Measurements from ENCODE around the gene RABGAP1L. TPM values are rescaled to one million over a fixed set of nuclear protein-coding genes. Genes with fewer than 3 reads are reported as not detected.

The RABGAP1L gene
- total and polyA plus RNA-seq, 4 donors = 4.8 to 53.5 (median 18.8) TPM

DNA sequence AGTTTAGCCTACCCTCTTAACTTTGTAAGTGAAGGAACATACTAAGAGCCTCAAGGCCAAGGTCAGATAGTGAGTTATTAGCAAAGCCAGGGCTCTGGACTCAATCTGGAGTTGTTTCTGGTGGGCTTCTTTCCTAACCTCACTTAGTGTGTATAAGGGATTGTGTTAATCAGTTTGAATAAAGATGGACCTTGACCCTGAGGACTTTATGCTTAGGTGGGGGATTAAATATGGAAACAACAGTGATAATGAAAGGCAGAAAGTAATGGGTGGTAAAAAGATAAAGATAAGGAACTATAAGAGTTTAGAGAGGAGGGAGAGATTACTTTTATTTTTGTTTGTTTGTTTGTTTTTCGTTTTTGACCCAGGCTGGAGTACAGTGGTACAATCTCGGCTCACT, 5.5 kb downstream of the RABGAP1L start:
- peak in 1 of 2 donors; percentile 25 for TF ChIP-seq HNF4A (conservative IDR thresholded peaks at IDR 0.05)
- no peak for TF ChIP-seq JUND (IDR thresholded peaks at IDR 0.05)
- no peak overlapping the region for H3K9ac ChIP-seq (ENCODE audit: low read depth in 1 of 2, low read length in 2 of 2)
- no peak overlapping the region for H3K4me3 ChIP-seq (ENCODE audit: low read depth in 1 of 3, low read length in 3 of 3)
- peaks cover 0 to 16% (median 7%) of the 10 kb centered on the region in 4 donors for H3K4me1 ChIP-seq (ENCODE audit: control insufficient read depth in 4 of 4, insufficient read depth in 4 of 4, low read length in 3 of 4)
- no peak overlapping the region for H3K27ac ChIP-seq (ENCODE audit: low read depth in 1 of 2, low read length in 2 of 2)
- no peaks in the 10 kb centered on the region for H3K9me3 ChIP-seq (ENCODE audit: control insufficient read depth in 4 of 4, low read length in 3 of 4)
- DNase-seq (ENCODE audit: low spot score) = no peak
- no peaks in the 10 kb centered on the region for H3K27me3 ChIP-seq (ENCODE audit: control insufficient read depth in 4 of 4, insufficient read depth in 4 of 4, low read length in 3 of 4)
- WGBS = 90% methylated on average over 2 of the region's 2 CpGs
- no peaks in the 10 kb centered on the region for H3K36me3 ChIP-seq (ENCODE audit: control insufficient read depth in 4 of 4, insufficient read depth in 3 of 4, low read depth in 1 of 4, low read length in 3 of 4)

DNA sequence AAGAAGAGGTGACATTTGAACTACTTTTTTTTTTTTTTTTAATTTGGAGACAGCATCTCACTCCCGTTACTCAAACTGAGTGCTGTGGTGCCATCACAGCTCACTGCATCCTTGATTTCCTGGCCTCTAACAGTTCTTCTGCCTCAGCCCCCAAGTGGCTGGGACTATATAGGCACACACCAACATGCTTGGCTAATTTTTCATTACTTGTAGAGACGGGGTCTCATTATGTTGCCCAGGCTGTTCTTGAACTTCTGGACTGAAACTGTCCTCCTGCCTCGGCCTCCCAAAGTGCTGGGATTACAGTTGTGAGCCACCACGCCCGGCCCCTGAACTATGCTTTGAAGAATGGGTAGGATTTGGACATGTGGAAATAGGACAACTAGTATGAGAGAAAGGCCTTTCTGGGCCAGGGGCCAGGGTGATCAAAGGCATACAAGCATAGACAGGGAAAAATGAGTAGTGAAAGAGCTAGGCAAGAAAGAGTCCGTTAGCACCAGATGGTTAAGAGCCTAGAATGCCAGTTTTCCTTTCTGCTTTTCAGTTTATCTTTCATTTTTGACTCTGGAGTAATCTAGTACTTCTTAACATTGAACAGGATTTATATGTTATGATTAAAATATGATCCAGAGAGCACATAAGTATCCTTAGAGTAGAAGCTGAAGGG, 6.3 kb downstream of the RABGAP1L start:
- Histone ChIP-seq H3K27me3 (ENCODE audit: control insufficient read depth in 4 of 4, insufficient read depth in 4 of 4, low read length in 3 of 4) (no peaks in the 10 kb centered on the region), H3K36me3 (ENCODE audit: control insufficient read depth in 4 of 4, insufficient read depth in 3 of 4, low read depth in 1 of 4, low read length in 3 of 4) (peaks cover 0 to 2% (median 0%) of the 10 kb centered on the region in 4 donors), H3K27ac (ENCODE audit: low read depth in 1 of 2, low read length in 2 of 2) (no peak overlapping the region), H3K4me3 (ENCODE audit: low read depth in 1 of 3, low read length in 3 of 3) (no peak overlapping the region), H3K9ac (ENCODE audit: low read depth in 1 of 2, low read length in 2 of 2) (no peak overlapping the region), H3K4me1 (ENCODE audit: control insufficient read depth in 4 of 4, insufficient read depth in 4 of 4, low read length in 3 of 4) (peaks cover 0 to 8% (median 3%) of the 10 kb centered on the region in 4 donors), H3K9me3 (ENCODE audit: control insufficient read depth in 4 of 4, low read length in 3 of 4) (no peaks in the 10 kb centered on the region)
- 82% methylated on average over 6 of the region's 6 CpGs for WGBS
- TF ChIP-seq, protein P1, sequence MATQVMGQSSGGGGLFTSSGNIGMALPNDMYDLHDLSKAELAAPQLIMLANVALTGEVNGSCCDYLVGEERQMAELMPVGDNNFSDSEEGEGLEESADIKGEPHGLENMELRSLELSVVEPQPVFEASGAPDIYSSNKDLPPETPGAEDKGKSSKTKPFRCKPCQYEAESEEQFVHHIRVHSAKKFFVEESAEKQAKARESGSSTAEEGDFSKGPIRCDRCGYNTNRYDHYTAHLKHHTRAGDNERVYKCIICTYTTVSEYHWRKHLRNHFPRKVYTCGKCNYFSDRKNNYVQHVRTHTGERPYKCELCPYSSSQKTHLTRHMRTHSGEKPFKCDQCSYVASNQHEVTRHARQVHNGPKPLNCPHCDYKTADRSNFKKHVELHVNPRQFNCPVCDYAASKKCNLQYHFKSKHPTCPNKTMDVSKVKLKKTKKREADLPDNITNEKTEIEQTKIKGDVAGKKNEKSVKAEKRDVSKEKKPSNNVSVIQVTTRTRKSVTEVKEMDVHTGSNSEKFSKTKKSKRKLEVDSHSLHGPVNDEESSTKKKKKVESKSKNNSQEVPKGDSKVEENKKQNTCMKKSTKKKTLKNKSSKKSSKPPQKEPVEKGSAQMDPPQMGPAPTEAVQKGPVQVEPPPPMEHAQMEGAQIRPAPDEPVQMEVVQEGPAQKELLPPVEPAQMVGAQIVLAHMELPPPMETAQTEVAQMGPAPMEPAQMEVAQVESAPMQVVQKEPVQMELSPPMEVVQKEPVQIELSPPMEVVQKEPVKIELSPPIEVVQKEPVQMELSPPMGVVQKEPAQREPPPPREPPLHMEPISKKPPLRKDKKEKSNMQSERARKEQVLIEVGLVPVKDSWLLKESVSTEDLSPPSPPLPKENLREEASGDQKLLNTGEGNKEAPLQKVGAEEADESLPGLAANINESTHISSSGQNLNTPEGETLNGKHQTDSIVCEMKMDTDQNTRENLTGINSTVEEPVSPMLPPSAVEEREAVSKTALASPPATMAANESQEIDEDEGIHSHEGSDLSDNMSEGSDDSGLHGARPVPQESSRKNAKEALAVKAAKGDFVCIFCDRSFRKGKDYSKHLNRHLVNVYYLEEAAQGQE (IDR thresholded peaks at IDR 0.05) = no peak
- TF ChIP-seq RXRA (IDR thresholded peaks at IDR 0.05) (no peak), HNF4A (conservative IDR thresholded peaks at IDR 0.05) (peak; percentile 5 to 41), RAD21 (IDR thresholded peaks at IDR 0.05) (peak in 1 of 2 donors; percentile 19), SP1 (IDR thresholded peaks at IDR 0.05) (no peak)
- DNase-seq (ENCODE audit: low spot score) = peak; percentile 42

DNA sequence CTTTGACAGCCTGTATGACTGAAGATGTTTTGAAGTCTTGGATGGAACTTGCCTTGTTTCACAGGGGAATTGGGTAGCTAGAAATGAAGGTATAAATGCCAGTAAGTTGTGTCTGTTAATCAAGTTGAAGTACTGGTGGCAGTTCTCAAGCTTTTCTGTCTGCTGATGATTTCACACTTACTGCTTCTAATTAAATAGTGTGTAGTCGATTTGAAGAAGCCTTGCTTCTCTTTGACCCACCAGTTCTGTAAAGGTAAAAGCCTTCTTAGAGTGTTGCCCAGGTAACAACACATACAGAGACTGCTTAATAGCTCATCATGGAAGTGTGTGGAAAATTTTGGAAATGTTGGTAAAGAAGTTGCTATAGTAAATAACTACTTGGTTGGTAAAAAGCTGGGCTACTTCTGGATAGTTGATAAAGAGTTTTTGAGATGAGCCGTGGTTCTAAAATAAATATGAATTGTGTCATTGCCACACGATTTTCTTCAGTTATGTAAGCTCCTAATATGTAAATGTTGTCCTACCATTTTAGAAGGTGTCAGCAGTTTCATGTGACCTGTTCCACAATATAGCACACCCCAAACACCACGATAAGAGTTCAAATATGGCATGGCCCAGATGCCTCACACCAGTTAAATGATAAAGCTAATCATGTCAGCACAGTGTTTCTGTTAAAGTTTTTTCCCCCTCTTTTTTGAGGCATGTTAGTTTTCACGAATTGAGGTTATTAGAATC, 7.4 kb downstream of the RABGAP1L start:
- Histone ChIP-seq H3K4me3 (ENCODE audit: low read depth in 1 of 3, low read length in 3 of 3) (no peak overlapping the region), H3K36me3 (ENCODE audit: control insufficient read depth in 4 of 4, insufficient read depth in 3 of 4, low read depth in 1 of 4, low read length in 3 of 4) (peaks cover 0 to 2% (median 0%) of the 10 kb centered on the region in 4 donors), H3K27me3 (ENCODE audit: control insufficient read depth in 4 of 4, insufficient read depth in 4 of 4, low read length in 3 of 4) (no peaks in the 10 kb centered on the region), H3K27ac (ENCODE audit: low read depth in 1 of 2, low read length in 2 of 2) (peak overlapping the region in 1 of 2 donors; percentile 12), H3K9ac (ENCODE audit: low read depth in 1 of 2, low read length in 2 of 2) (no peak overlapping the region), H3K4me1 (ENCODE audit: control insufficient read depth in 4 of 4, insufficient read depth in 4 of 4, low read length in 3 of 4) (peaks cover 0 to 7% (median 3%) of the 10 kb centered on the region in 4 donors), H3K9me3 (ENCODE audit: control insufficient read depth in 4 of 4, low read length in 3 of 4) (no peaks in the 10 kb centered on the region)
- TF ChIP-seq, protein P2, sequence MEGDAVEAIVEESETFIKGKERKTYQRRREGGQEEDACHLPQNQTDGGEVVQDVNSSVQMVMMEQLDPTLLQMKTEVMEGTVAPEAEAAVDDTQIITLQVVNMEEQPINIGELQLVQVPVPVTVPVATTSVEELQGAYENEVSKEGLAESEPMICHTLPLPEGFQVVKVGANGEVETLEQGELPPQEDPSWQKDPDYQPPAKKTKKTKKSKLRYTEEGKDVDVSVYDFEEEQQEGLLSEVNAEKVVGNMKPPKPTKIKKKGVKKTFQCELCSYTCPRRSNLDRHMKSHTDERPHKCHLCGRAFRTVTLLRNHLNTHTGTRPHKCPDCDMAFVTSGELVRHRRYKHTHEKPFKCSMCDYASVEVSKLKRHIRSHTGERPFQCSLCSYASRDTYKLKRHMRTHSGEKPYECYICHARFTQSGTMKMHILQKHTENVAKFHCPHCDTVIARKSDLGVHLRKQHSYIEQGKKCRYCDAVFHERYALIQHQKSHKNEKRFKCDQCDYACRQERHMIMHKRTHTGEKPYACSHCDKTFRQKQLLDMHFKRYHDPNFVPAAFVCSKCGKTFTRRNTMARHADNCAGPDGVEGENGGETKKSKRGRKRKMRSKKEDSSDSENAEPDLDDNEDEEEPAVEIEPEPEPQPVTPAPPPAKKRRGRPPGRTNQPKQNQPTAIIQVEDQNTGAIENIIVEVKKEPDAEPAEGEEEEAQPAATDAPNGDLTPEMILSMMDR (IDR thresholded peaks at IDR 0.05; ENCODE audit: low read depth, low read length, missing input control) = no peak
- TF ChIP-seq, protein P1 (IDR thresholded peaks at IDR 0.05) = no peak
- no peak for DNase-seq (ENCODE audit: low spot score)
- WGBS = 60% methylated on average over 5 of the region's 5 CpGs

Measured in liver (tissue), 9 donors.